ACC112 (cell line): ENCODE data around the gene COL23A1.

Experiments used
- H2AFZ ChIP-seq: fragments of 200-600 bp; sonication (generic); one replicate; pipeline ENCODE4 v1.6.0; 2017; ENCODE audit warnings: antibody characterized with exemption, low read length; ENCODE audit not compliant: unreplicated experiment
- H3K27ac ChIP-seq: fragments of 200-600 bp; sonication (generic); 2 replicates; pipeline ENCODE4 v1.5.1; 2014; ENCODE audit warnings: low read depth, mild to moderate bottlenecking, antibody characterized with exemption, low read length, moderate library complexity
- H3K27me3 ChIP-seq: fragments of 200-600 bp; sonication (generic); 2 replicates; pipeline ENCODE4 v1.6.1; 2014; ENCODE audit warnings: mild to moderate bottlenecking, antibody characterized with exemption, low read length, moderate library complexity, mixed read lengths; ENCODE audit not compliant: insufficient read depth
- H3K36me3 ChIP-seq: fragments of 200-600 bp; sonication (generic); 2 replicates; pipeline ENCODE4 v1.6.1; 2016; ENCODE audit warnings: mild to moderate bottlenecking, antibody characterized with exemption, low read length, moderate library complexity, mixed read lengths; ENCODE audit not compliant: insufficient read depth
- H3K4me1 ChIP-seq: fragments of 200-600 bp; sonication (generic); one replicate; pipeline ENCODE4 v1.6.1; 2016; ENCODE audit warnings: low read length, mixed read lengths; ENCODE audit not compliant: insufficient read depth, unreplicated experiment, control insufficient read depth
- H3K4me3 ChIP-seq: fragments of 200-600 bp; sonication (generic); 2 replicates; pipeline ENCODE4 v1.5.1; 2014; ENCODE audit warnings: mild to moderate bottlenecking, low read depth, low read length
- H3K79me2 ChIP-seq: fragments of 200-600 bp; sonication (generic); one replicate; pipeline ENCODE4 v1.6.0; 2016; ENCODE audit warnings: low read length; ENCODE audit not compliant: control insufficient read depth, unreplicated experiment, insufficient read depth

COL23A1 gene

GRCh38 chr5:178545941-178546674 is 44.1 kb downstream of the COL23A1 start:
- no peak overlapping the region for H2AFZ ChIP-seq
- no peaks in the 10 kb centered on the region for H3K79me2 ChIP-seq
- H3K4me1 ChIP-seq, result peaks cover 3% of the 10 kb centered on the region
- no peaks in the 10 kb centered on the region for H3K36me3 ChIP-seq
- H3K27me3 ChIP-seq, result no peaks in the 10 kb centered on the region
- H3K27ac ChIP-seq, result no peak overlapping the region
- no peak overlapping the region for H3K4me3 ChIP-seq

- Histone ChIP-seq H3K27ac (no peak overlapping the region), H3K27me3 (no peaks in the 10 kb centered on the region), H3K4me1 (peaks cover 3% of the 10 kb centered on the region)
These were observed 45.0 kb downstream of the COL23A1 start for GRCh38 chr5:178545176-178545575.

GRCh38 chr5:178544166-178544834 is 45.9 kb downstream of the COL23A1 start:
- H3K4me1 ChIP-seq, result peaks cover 3% of the 10 kb centered on the region
- H3K27ac ChIP-seq, result no peak overlapping the region
- H2AFZ ChIP-seq, result no peak overlapping the region
- H3K4me3 ChIP-seq, result no peak overlapping the region
- no peaks in the 10 kb centered on the region for H3K36me3 ChIP-seq
- H3K27me3 ChIP-seq, result no peaks in the 10 kb centered on the region
- H3K79me2 ChIP-seq, result no peaks in the 10 kb centered on the region

More at GRCh38 chr5:178545176-178545575, 45.0 kb downstream of the COL23A1 start:
- no peaks in the 10 kb centered on the region for H3K79me2 ChIP-seq
- no peaks in the 10 kb centered on the region for H3K36me3 ChIP-seq
- no peak overlapping the region for H2AFZ ChIP-seq
- no peak overlapping the region for H3K4me3 ChIP-seq

GRCh38 chr5:178542455-178542854 is 47.7 kb downstream of the COL23A1 start:
- no peak overlapping the region for H3K27ac ChIP-seq
- no peak overlapping the region for H2AFZ ChIP-seq
- no peaks in the 10 kb centered on the region for H3K36me3 ChIP-seq
- H3K79me2 ChIP-seq, result no peaks in the 10 kb centered on the region
- no peak overlapping the region for H3K4me3 ChIP-seq
- no peaks in the 10 kb centered on the region for H3K27me3 ChIP-seq
- no peaks in the 10 kb centered on the region for H3K4me1 ChIP-seq

- Histone ChIP-seq H3K36me3 (no peaks in the 10 kb centered on the region), H3K4me3 (no peak overlapping the region), H3K4me1 (no peaks in the 10 kb centered on the region), H3K27me3 (no peaks in the 10 kb centered on the region), H2AFZ (no peak overlapping the region), H3K27ac (no peak overlapping the region), H3K79me2 (no peaks in the 10 kb centered on the region)
These were observed 49.7 kb downstream of the COL23A1 start for GRCh38 chr5:178540526-178540925.

GRCh38 chr5:178538741-178539229 is 51.4 kb downstream of the COL23A1 start:
- H3K36me3 ChIP-seq, result no peaks in the 10 kb centered on the region
- no peak overlapping the region for H3K27ac ChIP-seq
- H3K79me2 ChIP-seq, result no peaks in the 10 kb centered on the region
- H2AFZ ChIP-seq, result no peak overlapping the region
- no peaks in the 10 kb centered on the region for H3K4me1 ChIP-seq
- no peaks in the 10 kb centered on the region for H3K27me3 ChIP-seq
- no peak overlapping the region for H3K4me3 ChIP-seq

- Histone ChIP-seq H3K4me1 (no peaks in the 10 kb centered on the region), H3K79me2 (no peaks in the 10 kb centered on the region), H3K27ac (no peak overlapping the region)
These were observed 52.5 kb downstream of the COL23A1 start for GRCh38 chr5:178537467-178538371.

GRCh38 chr5:178536541-178537466 is 53.4 kb downstream of the COL23A1 start:
- no peak overlapping the region for H3K27ac ChIP-seq
- H3K27me3 ChIP-seq, result no peaks in the 10 kb centered on the region

More at GRCh38 chr5:178537467-178538371, 52.5 kb downstream of the COL23A1 start:
- Histone ChIP-seq H3K27me3 (no peaks in the 10 kb centered on the region), H3K4me3 (no peak overlapping the region), H2AFZ (no peak overlapping the region), H3K36me3 (no peaks in the 10 kb centered on the region)

GRCh38 chr5:178535299-178536175 is 54.7 kb downstream of the COL23A1 start:
- Histone ChIP-seq H3K79me2 (no peaks in the 10 kb centered on the region), H3K27ac (no peak overlapping the region), H2AFZ (no peak overlapping the region), H3K4me3 (no peak overlapping the region), H3K4me1 (no peaks in the 10 kb centered on the region), H3K27me3 (peaks cover 1% of the 10 kb centered on the region; the same call in 1 of the 2 replicates), H3K36me3 (no peaks in the 10 kb centered on the region)

More at GRCh38 chr5:178536541-178537466, 53.4 kb downstream of the COL23A1 start:
- Histone ChIP-seq H3K36me3 (no peaks in the 10 kb centered on the region), H3K4me1 (no peaks in the 10 kb centered on the region), H3K79me2 (no peaks in the 10 kb centered on the region), H2AFZ (no peak overlapping the region), H3K4me3 (no peak overlapping the region)
